ENCODE measurements around the gene RPS21. TPM values are rescaled to one million over a fixed set of nuclear protein-coding genes. Genes with fewer than 3 reads are reported as not detected.
A peak's percentile ranks its signal among the peaks of the same experiment; 100 is the strongest.

RPS21 gene
- total and polyA plus RNA-seq, 9 of the 15 experiments (the other 6 are each of a cell fraction or from before 2014, with no cell fraction given): 1,380 to 5,647 (median 3,091) TPM

GRCh38 chr20:62382306-62383198 is 4.4 kb upstream of the RPS21 start (continued):
- TF ChIP-seq GABPB1 (CRISPR knock-in tag; IDR thresholded peaks at IDR 0.05) (peak; percentile 68; the same call in 1 of the 2 replicates), BDP1 (IDR thresholded peaks at IDR 0.05; ENCODE audit: insufficient read depth, insufficient read length) (no peak), TFAM (CRISPR knock-in tag; conservative IDR thresholded peaks at IDR 0.05) (no peak), RHOXF2B (CRISPR knock-in tag; conservative IDR thresholded peaks at IDR 0.05) (no peak), BHLHE40 (IDR thresholded peaks at IDR 0.05; ENCODE audit: low read length) (0 out of 2 replicates have a peak, but pooled peaks have one; percentile 10), DIDO1 (tag; IDR thresholded peaks at IDR 0.05; ENCODE audit: low read depth) (no peak), POLR2AphosphoS2 (IDR thresholded peaks at IDR 0.05; ENCODE audit: low read length) (peak; percentile 79; the same call in 1 of the 2 replicates), ETV6 (IDR thresholded peaks at IDR 0.05; ENCODE audit: borderline replicate concordance in 1 of 2, low read depth in 2 of 2, low read length in 1 of 2) (no peak), ETV6 (CRISPR knock-in tag; IDR thresholded peaks at IDR 0.05; ENCODE audit: borderline replicate concordance) (no peak), CREB1 (IDR thresholded peaks at IDR 0.05) (no peak), CREB1 (CRISPR knock-in tag; IDR thresholded peaks at IDR 0.05) (peak; percentile 49; the same call in 1 of the 2 replicates), MAFF (IDR thresholded peaks at IDR 0.05; ENCODE audit: low read length) (no peak), SMC3 (conservative IDR thresholded peaks at IDR 0.05; ENCODE audit: insufficient read depth, low read depth, low read length) (peak; percentile 89), ZNF282 (CRISPR knock-in tag; IDR thresholded peaks at IDR 0.05) (no peak), EHMT2 (IDR thresholded peaks at IDR 0.05) (no peak), E4F1 (CRISPR knock-in tag; IDR thresholded peaks at IDR 0.05; ENCODE audit: borderline replicate concordance) (no peak), TRIM28 (IDR thresholded peaks at IDR 0.05) (no peak), ZNF263 (CRISPR knock-in tag; IDR thresholded peaks at IDR 0.05; ENCODE audit: borderline replicate concordance) (peak; percentile 41; the same call in 1 of the 2 replicates)
- TF ChIP-seq, protein P1, sequence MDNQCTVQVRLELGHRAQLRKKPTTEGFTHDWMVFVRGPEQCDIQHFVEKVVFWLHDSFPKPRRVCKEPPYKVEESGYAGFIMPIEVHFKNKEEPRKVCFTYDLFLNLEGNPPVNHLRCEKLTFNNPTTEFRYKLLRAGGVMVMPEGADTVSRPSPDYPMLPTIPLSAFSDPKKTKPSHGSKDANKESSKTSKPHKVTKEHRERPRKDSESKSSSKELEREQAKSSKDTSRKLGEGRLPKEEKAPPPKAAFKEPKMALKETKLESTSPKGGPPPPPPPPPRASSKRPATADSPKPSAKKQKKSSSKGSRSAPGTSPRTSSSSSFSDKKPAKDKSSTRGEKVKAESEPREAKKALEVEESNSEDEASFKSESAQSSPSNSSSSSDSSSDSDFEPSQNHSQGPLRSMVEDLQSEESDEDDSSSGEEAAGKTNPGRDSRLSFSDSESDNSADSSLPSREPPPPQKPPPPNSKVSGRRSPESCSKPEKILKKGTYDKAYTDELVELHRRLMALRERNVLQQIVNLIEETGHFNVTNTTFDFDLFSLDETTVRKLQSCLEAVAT (IDR thresholded peaks at IDR 0.05): no peak
- TF ChIP-seq, protein P2, sequence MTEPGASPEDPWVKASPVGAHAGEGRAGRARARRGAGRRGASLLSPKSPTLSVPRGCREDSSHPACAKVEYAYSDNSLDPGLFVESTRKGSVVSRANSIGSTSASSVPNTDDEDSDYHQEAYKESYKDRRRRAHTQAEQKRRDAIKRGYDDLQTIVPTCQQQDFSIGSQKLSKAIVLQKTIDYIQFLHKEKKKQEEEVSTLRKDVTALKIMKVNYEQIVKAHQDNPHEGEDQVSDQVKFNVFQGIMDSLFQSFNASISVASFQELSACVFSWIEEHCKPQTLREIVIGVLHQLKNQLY (CRISPR knock-in tag; conservative IDR thresholded peaks at IDR 0.05): no peak
- TF ChIP-seq, protein P3, sequence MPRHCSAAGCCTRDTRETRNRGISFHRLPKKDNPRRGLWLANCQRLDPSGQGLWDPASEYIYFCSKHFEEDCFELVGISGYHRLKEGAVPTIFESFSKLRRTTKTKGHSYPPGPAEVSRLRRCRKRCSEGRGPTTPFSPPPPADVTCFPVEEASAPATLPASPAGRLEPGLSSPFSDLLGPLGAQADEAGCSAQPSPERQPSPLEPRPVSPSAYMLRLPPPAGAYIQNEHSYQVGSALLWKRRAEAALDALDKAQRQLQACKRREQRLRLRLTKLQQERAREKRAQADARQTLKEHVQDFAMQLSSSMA (CRISPR knock-in tag; IDR thresholded peaks at IDR 0.05): no peak
- TF ChIP-seq, protein P4, sequence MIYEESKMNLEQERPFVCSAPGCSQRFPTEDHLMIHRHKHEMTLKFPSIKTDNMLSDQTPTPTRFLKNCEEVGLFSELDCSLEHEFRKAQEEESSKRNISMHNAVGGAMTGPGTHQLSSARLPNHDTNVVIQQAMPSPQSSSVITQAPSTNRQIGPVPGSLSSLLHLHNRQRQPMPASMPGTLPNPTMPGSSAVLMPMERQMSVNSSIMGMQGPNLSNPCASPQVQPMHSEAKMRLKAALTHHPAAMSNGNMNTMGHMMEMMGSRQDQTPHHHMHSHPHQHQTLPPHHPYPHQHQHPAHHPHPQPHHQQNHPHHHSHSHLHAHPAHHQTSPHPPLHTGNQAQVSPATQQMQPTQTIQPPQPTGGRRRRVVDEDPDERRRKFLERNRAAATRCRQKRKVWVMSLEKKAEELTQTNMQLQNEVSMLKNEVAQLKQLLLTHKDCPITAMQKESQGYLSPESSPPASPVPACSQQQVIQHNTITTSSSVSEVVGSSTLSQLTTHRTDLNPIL (CRISPR knock-in tag; IDR thresholded peaks at IDR 0.05): no peak
